GM19043 (cell line): ENCODE data around the gene ZCCHC14.
"Not testable (repeated sequence)": the region's sequence is repeated elsewhere in the genome, so short reads cannot be mapped to it uniquely, and the experiment has no call there.

Experiments
- ATAC-seq: cut with Tn5 transposase; IDR thresholded peaks from one replicate; pipeline ENCODE4 v1.9.1; 2021; ENCODE audit warnings: low read depth; ENCODE audit not compliant: unreplicated experiment

Gene ZCCHC14

GRCh38 chr16:87497767-87498290, 5.0 kb upstream of the ZCCHC14 start:
- not testable (repeated sequence) for ATAC-seq

- ATAC-seq = not testable (repeated sequence)
These were observed 4.4 kb upstream of the ZCCHC14 start for GRCh38 chr16:87497023-87497766.

- ATAC-seq = no peak
These were observed 3.6 kb upstream of the ZCCHC14 start for GRCh38 chr16:87496447-87496801.

- ATAC-seq = no peak
These were observed 3.0 kb upstream of the ZCCHC14 start for GRCh38 chr16:87495578-87496446.

- no peak for ATAC-seq
These were observed 920 bp upstream of the ZCCHC14 start for GRCh38 chr16:87493608-87494280.

- no peak for ATAC-seq
These were observed 563 bp downstream of the ZCCHC14 start for GRCh38 chr16:87492291-87492630.

- ATAC-seq = no peak
These were observed 1.1 kb downstream of the ZCCHC14 start for GRCh38 chr16:87491522-87492290.

- ATAC-seq = not testable (repeated sequence)
These were observed 1.9 kb downstream of the ZCCHC14 start for GRCh38 chr16:87490799-87491521.

- ATAC-seq = no peak
These were observed 2.6 kb downstream of the ZCCHC14 start for GRCh38 chr16:87490096-87490798.

- no peak for ATAC-seq
These were observed 3.3 kb downstream of the ZCCHC14 start for GRCh38 chr16:87489434-87490045.

GRCh38 chr16:87488960-87489359, 3.9 kb downstream of the ZCCHC14 start:
- ATAC-seq = not testable (repeated sequence)

- no peak for ATAC-seq
These were observed 5.4 kb downstream of the ZCCHC14 start for GRCh38 chr16:87487361-87487924.

GRCh38 chr16:87486713-87487247, 6.0 kb downstream of the ZCCHC14 start:
- no peak for ATAC-seq

GRCh38 chr16:87486282-87486681, 6.5 kb downstream of the ZCCHC14 start:
- no peak for ATAC-seq

- not testable (repeated sequence) for ATAC-seq
These were observed 7.0 kb downstream of the ZCCHC14 start for GRCh38 chr16:87485792-87486191.

- no peak for ATAC-seq
These were observed 8.1 kb downstream of the ZCCHC14 start for GRCh38 chr16:87484487-87485331.

GRCh38 chr16:87483481-87483880, 9.3 kb downstream of the ZCCHC14 start:
- ATAC-seq = no peak
